Liver (tissue), 9 donors: ENCODE results near the gene CHKA. TPM values are rescaled to one million over a fixed set of nuclear protein-coding genes. Genes with fewer than 3 reads are reported as not detected.

Source experiments
- DNase-seq: peaks from one replicate; pipeline ENCODE4 v3.0.0-alpha.2; 2017; ENCODE audit warnings: low spot score
- H3K27ac ChIP-seq, 2 donors: one replicate each; pipeline ENCODE4 v1.7.0; 2013; ENCODE audit warnings: inconsistent platforms in 2 of 2, low read length in 2 of 2, control low read depth in 1 of 2, low read depth in 1 of 2, mild to moderate bottlenecking in 1 of 2
- H3K27me3 ChIP-seq, 4 donors: one replicate each; pipeline versions ENCODE4 v1.6.1 to v1.7.0; 2013; ENCODE audit warnings: low read length in 3 of 4, inconsistent platforms in 1 of 4, mild to moderate bottlenecking in 1 of 4, moderate library complexity in 1 of 4; ENCODE audit not compliant: control insufficient read depth in 4 of 4, insufficient read depth in 4 of 4
- H3K36me3 ChIP-seq, 4 donors: one replicate each; pipeline versions ENCODE4 v1.6.1 to v1.7.0; 2013; ENCODE audit warnings: low read length in 3 of 4, mild to moderate bottlenecking in 3 of 4, low read depth in 1 of 4, moderate library complexity in 1 of 4; ENCODE audit not compliant: control insufficient read depth in 4 of 4, insufficient read depth in 3 of 4
- H3K4me1 ChIP-seq, 4 donors: one replicate each; pipeline versions ENCODE4 v1.6.1 to v1.7.0; 2013; ENCODE audit warnings: low read length in 3 of 4, mild to moderate bottlenecking in 3 of 4, moderate library complexity in 1 of 4; ENCODE audit not compliant: control insufficient read depth in 4 of 4, insufficient read depth in 4 of 4
- H3K4me3 ChIP-seq, 3 donors: one replicate each; pipeline versions ENCODE4 v1.6.1 to v1.7.0; 2013; ENCODE audit warnings: low read length in 3 of 3, control low read depth in 1 of 3, low read depth in 1 of 3, mild to moderate bottlenecking in 1 of 3
- H3K9ac ChIP-seq, 2 donors: one replicate each; pipeline ENCODE4 v1.7.0; 2013; ENCODE audit warnings: low read length in 2 of 2, mild to moderate bottlenecking in 2 of 2, moderate library complexity in 2 of 2, control low read depth in 1 of 2, low read depth in 1 of 2
- H3K9me3 ChIP-seq, 4 donors: one replicate each; pipeline versions ENCODE4 v1.6.1 to v1.7.0; 2013; ENCODE audit warnings: low read length in 3 of 4; ENCODE audit not compliant: control insufficient read depth in 4 of 4
- FOXA2 ChIP-seq: IDR thresholded peaks from 2 replicates; pipeline ENCODE4 v1.6.1; 2016; ENCODE audit warnings: antibody characterized with exemption
- JUND ChIP-seq, 2 donors: IDR thresholded peaks; 2 replicates each; pipeline ENCODE4 v1.6.1; 2016; ENCODE audit warnings: antibody characterized with exemption in 2 of 2
- RAD21 ChIP-seq, 2 donors: IDR thresholded peaks; 2 replicates each; pipeline ENCODE4 v1.6.1; 2016; ENCODE audit warnings: antibody characterized with exemption in 2 of 2, mild to moderate bottlenecking in 2 of 2
- RXRA ChIP-seq, 2 donors: IDR thresholded peaks; 2 replicates each; pipeline ENCODE4 v1.6.1; 2017 to 2018; ENCODE audit warnings: antibody characterized with exemption in 2 of 2, mild to moderate bottlenecking in 1 of 2
- YY1 ChIP-seq: IDR thresholded peaks from 2 replicates; pipeline ENCODE4 v1.6.1; 2016; ENCODE audit warnings: antibody characterized with exemption, mild to moderate bottlenecking
- WGBS: extraction: QIAGEN DNeasy Blood & Tissue Kit; methylation state at CpG from one replicate; pipeline ENCODE4 v1.1.7; 2013; 5-methylcytosine and 5-hydroxymethylcytosine counted together
- polyA plus RNA-seq, 2 donors: library from polyadenylated mRNA; stranded (reverse) in 1 of 2; unstranded in 1 of 2; fragments of 200-250 nt in 1 of 2; fragments of >200 nt in 1 of 2; fragmentation: Nextera tagmentation in 1 of 2; extraction: Ambion mirVana in 1 of 2; gene quantifications; one replicate each; pipeline versions ENCODE4 v1.2.1 to v1.2.3, GENCODE V29; 2013 to 2015
- total RNA-seq, 2 donors: library from RNA; depleted of rRNA; stranded (reverse); fragments of >200 nt; gene quantifications; one replicate each; pipeline ENCODE4 v1.2.3, GENCODE V29; 2014
- TF ChIP-seq, protein P1 (sequence below): fragments of 150-350 bp; IDR thresholded peaks from 2 replicates; pipeline ENCODE4 v1.5.1; 2017; ENCODE audit warnings: improper control_type of control experiment, low read depth, low read length; ENCODE audit not compliant: missing input control
- TF ChIP-seq, protein P2 (sequence below): IDR thresholded peaks from 2 replicates; pipeline ENCODE4 v1.6.1; 2016; ENCODE audit warnings: antibody characterized with exemption, mild to moderate bottlenecking
- donor health status: healthy.
- donor health status: healthy.
- donor health status: healthy.
- donor health status: healthy.
- donor health status: healthy.

Gene CHKA
- total and polyA plus RNA-seq, 4 donors: 11.4 to 41.9 (median 17.3) TPM

DNA sequence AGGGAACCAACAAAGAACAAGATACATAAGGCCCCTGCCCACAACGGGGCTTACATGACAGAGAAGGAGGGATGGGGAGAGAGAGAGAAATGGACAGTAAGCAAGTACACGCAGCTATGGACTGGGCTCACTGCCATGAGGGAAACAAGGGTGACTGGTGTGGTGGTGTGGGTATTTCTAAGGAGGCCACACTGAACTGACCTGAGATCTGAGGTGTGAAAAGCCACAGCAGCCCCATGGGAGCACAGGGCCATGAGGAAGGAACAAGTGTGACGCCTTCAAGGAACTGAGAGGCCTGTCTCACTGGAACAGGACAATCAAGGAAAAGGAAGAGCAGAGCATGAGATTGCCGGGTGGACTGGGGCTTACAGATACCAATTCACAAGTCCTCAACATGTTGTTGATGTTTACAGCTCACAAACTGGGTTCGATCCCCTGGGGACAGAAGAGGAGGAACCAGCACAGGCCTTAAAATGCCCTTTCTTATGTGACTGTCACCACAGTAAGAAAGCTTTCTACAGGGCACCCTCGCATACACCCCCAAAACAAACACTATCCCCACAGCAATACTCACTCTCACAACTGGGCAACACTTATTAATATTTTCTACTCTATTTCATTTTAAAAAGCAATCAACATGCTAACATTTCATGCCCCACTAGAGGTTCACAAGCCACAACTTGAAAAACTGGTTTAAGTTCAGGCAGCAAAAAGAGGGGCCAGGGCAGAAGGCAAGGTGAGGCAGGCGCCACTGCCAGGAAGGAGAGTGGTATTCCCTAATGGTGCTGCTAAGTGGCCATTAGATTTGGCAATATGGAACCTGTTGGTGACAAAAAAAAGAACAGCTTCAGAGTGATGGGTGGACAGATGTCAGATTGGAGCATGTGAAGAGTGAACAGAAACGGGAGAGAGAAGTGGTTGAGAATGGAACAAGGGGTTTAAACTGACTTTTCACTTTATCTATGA lies 43.3 kb downstream of the CHKA start (continued):
- TF ChIP-seq, protein P1, sequence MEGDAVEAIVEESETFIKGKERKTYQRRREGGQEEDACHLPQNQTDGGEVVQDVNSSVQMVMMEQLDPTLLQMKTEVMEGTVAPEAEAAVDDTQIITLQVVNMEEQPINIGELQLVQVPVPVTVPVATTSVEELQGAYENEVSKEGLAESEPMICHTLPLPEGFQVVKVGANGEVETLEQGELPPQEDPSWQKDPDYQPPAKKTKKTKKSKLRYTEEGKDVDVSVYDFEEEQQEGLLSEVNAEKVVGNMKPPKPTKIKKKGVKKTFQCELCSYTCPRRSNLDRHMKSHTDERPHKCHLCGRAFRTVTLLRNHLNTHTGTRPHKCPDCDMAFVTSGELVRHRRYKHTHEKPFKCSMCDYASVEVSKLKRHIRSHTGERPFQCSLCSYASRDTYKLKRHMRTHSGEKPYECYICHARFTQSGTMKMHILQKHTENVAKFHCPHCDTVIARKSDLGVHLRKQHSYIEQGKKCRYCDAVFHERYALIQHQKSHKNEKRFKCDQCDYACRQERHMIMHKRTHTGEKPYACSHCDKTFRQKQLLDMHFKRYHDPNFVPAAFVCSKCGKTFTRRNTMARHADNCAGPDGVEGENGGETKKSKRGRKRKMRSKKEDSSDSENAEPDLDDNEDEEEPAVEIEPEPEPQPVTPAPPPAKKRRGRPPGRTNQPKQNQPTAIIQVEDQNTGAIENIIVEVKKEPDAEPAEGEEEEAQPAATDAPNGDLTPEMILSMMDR: no peak
- no peak for TF ChIP-seq YY1

DNA sequence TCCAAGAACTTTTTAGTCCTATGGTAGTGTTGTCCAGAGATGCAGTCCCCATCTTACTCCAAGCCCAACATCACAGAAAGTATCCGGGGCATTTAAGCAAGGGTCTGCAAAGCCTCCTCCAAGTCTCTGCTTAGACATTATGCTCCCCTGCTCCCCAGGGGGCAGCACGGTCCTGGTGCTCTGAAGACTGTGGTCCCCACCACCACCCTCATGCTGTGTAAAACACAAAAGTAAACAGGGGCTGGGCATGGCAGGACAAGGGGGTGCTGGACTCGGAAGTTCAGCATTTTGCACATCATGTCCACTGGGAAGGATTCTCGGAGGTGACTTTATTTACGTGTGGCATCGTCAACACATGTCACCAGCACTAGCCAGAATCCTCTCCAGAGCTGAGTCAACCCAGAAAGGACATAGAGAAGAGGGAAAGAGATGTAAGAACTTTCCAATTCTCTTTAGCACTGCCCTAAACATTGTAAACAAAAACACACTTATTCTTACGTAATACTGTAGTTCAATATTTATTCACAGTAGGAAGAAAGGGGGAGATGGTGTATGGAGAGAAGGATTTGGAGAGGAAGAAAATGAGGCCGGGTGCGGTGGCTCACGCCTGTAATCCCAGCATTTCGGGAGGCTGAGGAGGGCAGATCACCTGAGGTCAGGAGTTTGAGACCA lies 44.7 kb downstream of the CHKA start:
- DNase-seq: no peak
- no peak overlapping the region for H3K4me3 ChIP-seq
- H3K27me3 ChIP-seq: no peaks in the 10 kb centered on the region
- no peak overlapping the region for H3K9ac ChIP-seq
- H3K36me3 ChIP-seq: peaks cover 5 to 7% (median 6%) of the 10 kb centered on the region in 4 donors
- H3K27ac ChIP-seq: no peak overlapping the region
- peaks cover 2 to 27% (median 16%) of the 10 kb centered on the region in 4 donors for H3K4me1 ChIP-seq
- H3K9me3 ChIP-seq: no peaks in the 10 kb centered on the region
- WGBS: 60% methylated on average over 11 of the region's 11 CpGs
- TF ChIP-seq FOXA2: peak; percentile 32
- TF ChIP-seq JUND (IDR thresholded peaks at IDR 0.05): no peak
- TF ChIP-seq RAD21 (IDR thresholded peaks at IDR 0.05): peak; percentile 50 to 61

DNA sequence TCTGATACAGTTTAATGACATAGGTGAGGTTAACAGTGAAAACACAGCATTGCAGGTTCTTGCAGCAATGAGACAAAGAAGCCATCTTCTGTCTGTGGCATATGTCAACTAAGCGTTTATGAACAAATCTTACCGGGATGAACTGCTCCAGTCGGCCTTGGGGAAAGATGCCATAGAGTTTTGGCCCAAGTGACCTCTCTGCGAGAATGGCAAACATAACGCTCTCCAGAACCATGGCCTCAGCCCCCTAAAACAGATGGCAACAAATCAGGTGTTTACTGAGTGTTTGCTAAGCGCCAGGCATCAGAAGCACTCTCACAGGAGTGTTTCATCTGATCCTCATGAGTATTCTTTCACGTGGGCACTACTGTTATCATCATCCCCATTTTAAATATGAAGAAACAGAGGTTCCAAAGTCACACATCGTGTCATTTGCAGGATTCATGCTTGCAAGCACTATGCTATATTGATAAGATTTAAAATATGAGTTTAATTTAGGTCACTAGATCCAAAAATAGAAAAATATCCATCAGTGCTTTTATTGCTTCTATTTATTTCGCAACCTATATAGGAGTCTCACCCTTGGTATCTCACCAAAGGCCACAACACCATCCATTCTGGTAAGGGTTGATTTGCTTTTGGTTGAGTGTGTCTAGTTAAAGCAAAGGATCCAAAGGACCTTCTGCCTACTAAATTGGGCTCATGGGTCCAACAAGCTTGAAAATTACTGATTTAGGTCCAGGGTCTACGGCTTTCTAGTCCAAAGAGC lies 46.4 kb downstream of the CHKA start:
- H3K4me3 ChIP-seq: no peak overlapping the region
- H3K36me3 ChIP-seq: peaks cover 5 to 18% (median 9%) of the 10 kb centered on the region in 4 donors
- no peaks in the 10 kb centered on the region for H3K27me3 ChIP-seq
- H3K27ac ChIP-seq: no peak overlapping the region
- H3K4me1 ChIP-seq: peaks cover 2 to 25% (median 15%) of the 10 kb centered on the region in 4 donors
- H3K9me3 ChIP-seq: no peaks in the 10 kb centered on the region
- H3K9ac ChIP-seq: no peak overlapping the region
- WGBS: 50% methylated on average over 10 of the region's 10 CpGs
- DNase-seq: no peak
- peak in 1 of 2 donors; percentile 24 for TF ChIP-seq RXRA (IDR thresholded peaks at IDR 0.05)
- TF ChIP-seq RAD21 (IDR thresholded peaks at IDR 0.05): peak in 1 of 2 donors; percentile 25
- TF ChIP-seq, protein P1: no peak
- TF ChIP-seq, protein P2, sequence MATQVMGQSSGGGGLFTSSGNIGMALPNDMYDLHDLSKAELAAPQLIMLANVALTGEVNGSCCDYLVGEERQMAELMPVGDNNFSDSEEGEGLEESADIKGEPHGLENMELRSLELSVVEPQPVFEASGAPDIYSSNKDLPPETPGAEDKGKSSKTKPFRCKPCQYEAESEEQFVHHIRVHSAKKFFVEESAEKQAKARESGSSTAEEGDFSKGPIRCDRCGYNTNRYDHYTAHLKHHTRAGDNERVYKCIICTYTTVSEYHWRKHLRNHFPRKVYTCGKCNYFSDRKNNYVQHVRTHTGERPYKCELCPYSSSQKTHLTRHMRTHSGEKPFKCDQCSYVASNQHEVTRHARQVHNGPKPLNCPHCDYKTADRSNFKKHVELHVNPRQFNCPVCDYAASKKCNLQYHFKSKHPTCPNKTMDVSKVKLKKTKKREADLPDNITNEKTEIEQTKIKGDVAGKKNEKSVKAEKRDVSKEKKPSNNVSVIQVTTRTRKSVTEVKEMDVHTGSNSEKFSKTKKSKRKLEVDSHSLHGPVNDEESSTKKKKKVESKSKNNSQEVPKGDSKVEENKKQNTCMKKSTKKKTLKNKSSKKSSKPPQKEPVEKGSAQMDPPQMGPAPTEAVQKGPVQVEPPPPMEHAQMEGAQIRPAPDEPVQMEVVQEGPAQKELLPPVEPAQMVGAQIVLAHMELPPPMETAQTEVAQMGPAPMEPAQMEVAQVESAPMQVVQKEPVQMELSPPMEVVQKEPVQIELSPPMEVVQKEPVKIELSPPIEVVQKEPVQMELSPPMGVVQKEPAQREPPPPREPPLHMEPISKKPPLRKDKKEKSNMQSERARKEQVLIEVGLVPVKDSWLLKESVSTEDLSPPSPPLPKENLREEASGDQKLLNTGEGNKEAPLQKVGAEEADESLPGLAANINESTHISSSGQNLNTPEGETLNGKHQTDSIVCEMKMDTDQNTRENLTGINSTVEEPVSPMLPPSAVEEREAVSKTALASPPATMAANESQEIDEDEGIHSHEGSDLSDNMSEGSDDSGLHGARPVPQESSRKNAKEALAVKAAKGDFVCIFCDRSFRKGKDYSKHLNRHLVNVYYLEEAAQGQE: no peak
